A549 treated with GW870086 at 1 μM for 4 hours (cell line): ENCODE results near the gene LRRC75B. TPM values are rescaled to one million over a fixed set of nuclear protein-coding genes. Genes with fewer than 3 reads are reported as not detected.

Experiments used
- total RNA-seq: library from RNA; stranded (reverse); fragments of 200-300 nt; extraction: Qiagen RNA extraction; gene quantifications from 5 replicates; pipeline ENCODE4 v1.2.3, GENCODE V29; 2022; ENCODE audit warnings: low read depth

The LRRC75B gene
- 6.6 to 8.8 TPM (median 7.6 TPM) in 5 replicates for total RNA-seq

DNA sequence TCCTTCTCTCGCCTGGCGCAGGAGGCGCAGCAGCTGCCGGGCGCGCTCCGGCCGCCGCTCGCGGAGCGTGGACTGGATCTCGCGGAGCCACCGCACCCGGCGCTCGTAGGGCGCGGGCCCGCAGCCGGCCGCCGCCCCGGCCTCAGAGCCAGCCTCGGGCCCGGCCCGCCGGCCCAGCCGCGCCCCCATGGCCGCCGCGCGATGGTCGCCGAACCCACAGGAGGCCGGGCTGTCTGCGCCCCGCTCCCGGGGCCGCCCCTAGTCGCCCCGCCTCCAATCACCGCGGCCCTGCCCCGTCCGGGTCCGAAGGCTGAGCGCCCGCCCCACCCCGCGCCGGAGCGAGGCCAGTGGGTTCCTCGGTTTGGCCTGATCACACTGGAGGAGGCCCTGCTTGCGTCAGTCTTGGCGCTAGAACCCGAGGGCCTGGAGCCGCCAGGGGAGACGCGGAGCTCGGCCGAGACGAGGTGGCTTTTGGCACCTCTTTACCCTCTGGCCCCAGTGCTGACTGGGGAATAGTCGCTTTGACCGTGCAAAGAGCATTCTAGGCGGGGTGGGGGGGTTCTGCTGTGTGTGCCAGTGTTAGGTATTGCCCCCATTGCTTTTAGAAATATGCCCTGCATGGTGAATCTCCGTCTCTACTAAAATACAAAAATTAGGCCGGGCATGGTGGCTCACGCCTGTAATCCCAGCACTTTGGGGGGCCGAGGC lies at the start of gene LRRC75B:
TSS of gene LRRC75B (minus strand) at position 223 of the 708 bp plus-strand sequence. CDS start at position 189, 34 bp downstream.

GRCh38 chr22:24602847-24603769 lies 10.2 kb upstream of the LRRC75B start, which contains the start of gene GGT1:
Gene GGT1 (plus strand): TSS chr22:24603193. CDS start chr22:24611082, 7,889 bp downstream.

DNA sequence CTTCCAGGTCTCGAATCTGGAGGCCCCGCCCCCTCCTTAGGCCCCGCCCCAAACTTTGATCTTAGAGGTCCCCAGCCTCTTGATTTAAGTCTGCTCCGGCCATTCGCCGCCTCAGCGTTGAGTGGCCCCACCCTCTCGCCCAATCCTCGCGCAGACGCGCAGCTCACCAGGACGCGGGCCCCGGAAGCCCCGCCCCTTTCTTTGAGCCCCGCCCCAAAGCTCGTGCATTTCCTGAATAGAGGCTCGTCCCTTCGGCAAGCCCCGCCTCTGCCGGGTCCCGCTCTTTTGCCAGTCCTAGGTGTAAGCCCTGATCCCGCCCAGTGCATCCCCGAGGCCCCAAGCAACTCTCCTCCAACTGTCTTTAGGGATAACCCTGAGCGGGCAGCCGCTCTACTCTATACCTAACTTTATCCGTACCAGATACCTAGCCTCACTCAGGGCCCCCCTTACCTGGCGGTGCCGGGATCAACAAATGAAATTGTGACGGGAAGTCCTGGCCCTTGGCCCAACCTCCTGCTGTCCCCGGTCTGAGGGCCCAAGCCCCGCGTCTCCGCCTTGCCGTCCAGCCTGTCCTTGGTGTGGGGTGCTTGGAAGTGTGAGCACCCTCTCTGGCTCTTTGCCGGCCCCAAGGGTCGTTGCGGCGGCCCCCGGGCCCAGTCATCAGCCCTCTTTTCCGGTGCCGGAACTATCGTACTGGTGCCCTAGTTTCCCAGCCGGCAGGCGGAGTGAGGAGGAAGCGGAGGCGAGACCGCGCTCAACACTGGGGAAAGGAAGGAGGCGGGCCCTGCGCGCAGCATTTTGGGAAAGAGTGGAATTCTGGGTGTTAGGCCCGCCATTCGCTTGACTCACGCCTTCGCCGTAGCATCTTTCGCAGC lies 37.5 kb downstream of the LRRC75B start, which contains the start of gene SNRPD3:
TSS of gene SNRPD3 (plus strand) at position 835 of the 875 bp plus-strand sequence. CDS start 1,676 bp downstream, outside the sequence.

DNA sequence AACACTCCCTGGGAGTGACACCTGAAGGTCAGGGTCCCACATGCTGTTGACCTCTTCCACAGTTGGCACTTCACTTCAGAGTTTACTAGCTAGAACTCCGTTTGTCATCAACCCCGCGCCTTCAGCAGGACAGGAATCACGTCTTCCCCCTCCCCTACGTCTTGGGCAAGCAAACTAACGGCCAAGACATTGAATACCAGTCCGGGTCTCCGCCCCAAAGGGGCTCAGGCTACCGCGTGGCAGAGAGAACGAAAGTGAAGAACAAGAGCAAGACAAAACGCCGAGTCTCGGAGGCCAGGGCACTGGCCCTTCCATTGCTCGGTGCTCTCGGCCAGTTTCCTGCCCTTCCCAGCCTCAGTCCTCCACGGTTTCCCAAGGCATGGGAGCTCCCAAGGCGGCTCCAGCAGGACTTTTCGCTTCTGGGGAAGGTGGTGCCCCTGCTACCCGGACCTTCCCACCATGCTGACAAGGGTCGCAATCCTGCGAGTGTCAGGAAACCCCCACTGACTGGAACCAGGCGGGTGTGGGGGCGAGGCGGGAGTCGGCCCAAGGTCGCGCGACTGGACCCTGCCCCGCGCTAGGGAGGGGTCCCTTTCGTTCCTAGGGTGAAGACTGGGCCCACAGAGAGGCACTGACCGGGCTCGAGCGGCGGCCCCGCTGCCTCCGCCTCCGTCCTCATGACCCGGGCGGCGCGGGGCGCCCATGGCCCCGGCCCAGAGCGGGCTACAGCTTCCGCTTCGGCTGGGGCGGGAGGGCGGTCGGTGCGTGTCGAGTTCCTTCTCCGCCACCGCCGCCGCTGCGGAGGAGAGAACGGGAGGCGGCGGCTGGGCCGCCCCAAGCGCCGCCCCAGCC lies 38.3 kb downstream of the LRRC75B start, which contains the start of gene GUCD1:
TSS of gene GUCD1 (minus strand) at position 826 of the 852 bp plus-strand sequence. CDS start at position 679, 147 bp downstream.

Other genes with a start within 250 kb of the LRRC75B start
- 0.48 to 1.1 TPM (median 0.84 TPM) in 5 replicates for gene ADORA2A, start 165.5 kb downstream of the LRRC75B start, total RNA-seq
- not detected in 5 replicates for gene UPB1, start 97.7 kb downstream of the LRRC75B start, total RNA-seq
- gene GUCD1, start 37.9 kb downstream of the LRRC75B start, total RNA-seq, result 47.5 to 57.4 TPM (median 51.7 TPM) in 5 replicates
- 144 to 251 TPM (median 159 TPM) in 5 replicates for gene SNRPD3, start 37.1 kb downstream of the LRRC75B start, total RNA-seq
- 93.1 to 110 TPM (median 107 TPM) in 5 replicates for gene GGT1, start 10.1 kb upstream of the LRRC75B start, total RNA-seq
- gene PIWIL3, start 181.6 kb upstream of the LRRC75B start, total RNA-seq, result not detected in 5 replicates
- gene SGSM1, start 213.1 kb upstream of the LRRC75B start, total RNA-seq, result 0.15 to 0.96 TPM (median 0.53 TPM) in 5 replicates